Adipose tissue (tissue), 3 donors: Measurements from ENCODE around the gene BLOC1S1. TPM values are rescaled to one million over a fixed set of nuclear protein-coding genes. Genes with fewer than 3 reads are reported as not detected.

Experiments used
- H3K27ac ChIP-seq: one replicate; pipeline ENCODE4 v1.5.1; 2013; ENCODE audit warnings: low read depth, low read length
- WGBS, 3 donors: extraction: QIAGEN DNeasy Blood & Tissue Kit; methylation state at CpG; one replicate each; pipeline ENCODE4 v1.1.7; 2013; 5-methylcytosine and 5-hydroxymethylcytosine counted together
- polyA plus RNA-seq, 3 donors: library from polyadenylated mRNA; stranded (reverse); fragments of 200-250 nt; gene quantifications; one replicate each; pipeline ENCODE4 v1.2.3, GENCODE V29; 2013
- donor health status: healthy with polysubstance abuse.
- donor health status: Bipolar disorder and iron deficiency.
- donor health status: healthy.

BLOC1S1 gene
- polyA plus RNA-seq, 3 donors: 103 to 323 (median 288) TPM

DNA sequence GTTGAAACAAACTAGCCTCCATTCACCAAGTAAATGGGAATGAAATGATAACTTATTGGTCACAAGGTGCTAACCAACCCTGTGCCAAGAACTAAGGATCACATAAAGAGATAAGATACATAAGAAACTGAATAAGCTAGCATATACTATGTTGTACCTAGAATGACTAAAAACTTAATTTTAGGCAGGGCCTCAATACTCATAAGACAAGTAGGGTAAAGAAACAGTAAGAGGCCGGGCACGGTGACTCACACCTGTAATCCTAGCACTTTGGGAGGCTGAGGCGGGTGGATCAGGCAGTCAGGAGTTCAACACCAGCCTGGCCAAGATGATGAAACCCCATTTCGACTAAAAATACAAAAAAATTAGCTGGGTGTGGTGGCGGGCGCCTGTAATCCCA, 44.8 kb downstream of the BLOC1S1 start:
- 92 to 97% (median 93%) methylated on average over 6 of the region's 6 CpGs for WGBS, 3 donors
- no peak overlapping the region for H3K27ac ChIP-seq

DNA sequence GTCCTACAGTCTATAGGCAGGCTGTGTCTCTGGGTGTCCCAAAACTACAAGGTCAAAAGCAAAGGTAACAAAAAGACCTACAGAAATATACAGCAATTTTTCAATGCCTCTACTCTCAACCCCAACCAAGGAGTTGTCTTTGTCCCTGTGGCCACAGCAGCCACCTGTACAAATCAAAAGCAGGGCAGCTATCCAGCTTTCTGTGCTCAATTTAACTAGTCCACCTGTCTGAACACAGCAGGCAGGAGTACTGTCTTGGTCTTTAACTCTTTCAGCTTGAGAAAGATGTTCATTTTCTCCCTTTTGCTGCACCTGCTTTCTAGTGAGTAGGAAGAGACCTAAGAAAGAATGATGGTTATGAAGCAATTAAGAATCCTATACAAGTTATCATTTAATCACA, 46.8 kb downstream of the BLOC1S1 start:
- no peak overlapping the region for H3K27ac ChIP-seq

DNA sequence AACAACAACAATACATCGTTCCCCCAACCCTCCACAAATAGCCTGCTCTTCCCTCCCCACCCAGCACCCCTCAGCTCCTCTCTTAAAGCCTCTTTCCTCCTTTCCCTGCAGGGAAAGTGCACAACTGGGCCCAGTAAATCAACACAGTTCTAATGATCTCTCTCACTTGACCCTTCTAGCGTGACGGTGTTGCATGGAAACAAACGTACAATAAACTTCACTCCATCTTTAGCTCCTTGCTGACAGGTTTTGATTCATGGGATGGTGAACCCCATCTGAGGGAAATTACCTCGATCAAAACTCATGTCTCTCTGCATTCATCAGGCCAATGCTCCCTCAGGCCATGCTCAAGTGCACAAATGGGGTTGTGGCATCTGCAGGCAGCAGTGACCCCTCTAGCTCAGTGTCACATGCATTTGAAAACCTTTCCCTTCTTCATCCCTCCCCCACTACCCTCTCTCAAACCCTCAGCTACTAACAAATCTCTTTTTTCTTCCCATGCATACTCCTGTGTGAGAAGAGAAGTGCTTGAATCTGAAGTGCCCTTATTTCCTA, 50.0 kb downstream of the BLOC1S1 start:
- 72 to 83% (median 82%) methylated on average over 5 of the region's 5 CpGs for WGBS, 3 donors

DNA sequence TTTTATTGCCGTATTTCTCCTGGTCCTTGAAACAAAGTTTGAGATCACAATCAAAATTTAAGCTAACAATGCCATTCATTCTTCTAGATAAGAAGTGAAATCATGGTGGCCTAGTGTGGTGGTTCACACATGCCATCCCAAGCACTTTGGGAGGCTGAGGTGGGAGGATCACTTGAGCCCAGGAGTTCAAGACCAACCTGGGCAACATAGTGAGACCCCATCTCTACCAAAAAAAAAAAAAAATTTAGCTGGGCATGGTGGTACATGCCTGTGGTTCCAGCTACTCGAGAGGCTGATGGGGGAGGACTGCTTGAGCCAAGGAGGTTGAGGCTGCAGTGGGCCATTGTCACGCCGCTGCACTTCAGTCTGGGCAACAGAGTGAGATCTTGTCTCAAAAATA, 51.3 kb downstream of the BLOC1S1 start:
- 90 to 99% (median 96%) methylated on average over 4 of the region's 4 CpGs for WGBS, 3 donors
- no peak overlapping the region for H3K27ac ChIP-seq

More for the DNA sequence above, 50.0 kb downstream of the BLOC1S1 start:
- H3K27ac ChIP-seq: no peak overlapping the region

Other genes with a start within 250 kb of the BLOC1S1 start
- gene OR6C70, start 245.9 kb upstream of the BLOC1S1 start, polyA plus RNA-seq: not detected
- gene OR6C68, start 223.7 kb upstream of the BLOC1S1 start, polyA plus RNA-seq: not detected
- not detected for gene OR6C4, start 166.4 kb upstream of the BLOC1S1 start, polyA plus RNA-seq
- gene OR2AP1, start 143.6 kb upstream of the BLOC1S1 start, polyA plus RNA-seq: not detected
- gene OR10P1, start 79.2 kb upstream of the BLOC1S1 start, polyA plus RNA-seq: not detected
- 100 to 1,000 TPM in 2 of 3 donors, 10 to 100 TPM in 1; 71.2 to 591 (median 227) TPM for gene ITGA7, start 8.1 kb upstream of the BLOC1S1 start, polyA plus RNA-seq
- 100 to 1,000 TPM in 1 of 3 donors, 10 to 100 TPM in 1, 1 to 10 TPM in 1; 9.1 to 172 (median 48.9) TPM for gene RDH5, start 4.3 kb downstream of the BLOC1S1 start, polyA plus RNA-seq
- gene CD63, start 13.0 kb downstream of the BLOC1S1 start, polyA plus RNA-seq: 1,000 to 10,000 TPM in 2 of 3 donors, 100 to 1,000 TPM in 1; 611 to 1,583 (median 1,331) TPM
- gene GDF11, start 27.1 kb downstream of the BLOC1S1 start, polyA plus RNA-seq: 10 to 100 TPM in 1 of 3 donors, 1 to 10 TPM in 2; 1.5 to 10.2 (median 2.2) TPM
- 10 to 100 TPM; 40.8 to 85.6 (median 65.7) TPM for gene SARNP, start 101.7 kb downstream of the BLOC1S1 start, polyA plus RNA-seq
- 10 to 100 TPM; 18.8 to 63.0 (median 27.2) TPM for gene ORMDL2, start 102.0 kb downstream of the BLOC1S1 start, polyA plus RNA-seq
- gene DNAJC14, start 113.5 kb downstream of the BLOC1S1 start, polyA plus RNA-seq: 10 to 100 TPM; 10.6 to 17.5 (median 15.2) TPM
- gene MMP19, start 126.9 kb downstream of the BLOC1S1 start, polyA plus RNA-seq: 100 to 1,000 TPM in 1 of 3 donors, 10 to 100 TPM in 1, 1 to 10 TPM in 1; 4.4 to 100 (median 39.6) TPM
- 10 to 100 TPM; 16.8 to 33.6 (median 26.2) TPM for gene PYM1, start 211.8 kb downstream of the BLOC1S1 start, polyA plus RNA-seq
- gene DGKA, start 215.1 kb downstream of the BLOC1S1 start, polyA plus RNA-seq: 10 to 100 TPM; 16.9 to 21.4 (median 17.4) TPM
- 1 to 10 TPM in 2 of 3 donors, under 1 TPM in 1; 0.42 to 2.9 (median 1.7) TPM for gene PMEL, start 250.0 kb downstream of the BLOC1S1 start, polyA plus RNA-seq